HepG2 (cell line): ENCODE results near the gene CLEC14A. TPM values are rescaled to one million over a fixed set of nuclear protein-coding genes. Genes with fewer than 3 reads are reported as not detected.

ENCODE experiments used
- ATAC-seq: fragments of 200-7000 bp; cut with Tn5 transposase; 3 replicates; pipeline ENCODE4 v1.9.1; 2020; ENCODE audit warnings: mild to moderate bottlenecking, moderate library complexity
- BruUV-seq: library from RNA; stranded (reverse); fragments of 400-500 nt; replicated peaks from 2 replicates; lab custom pipeline; 2021; lab: Mats Ljungman, UMichigan
- CTCF ChIA-PET: fragments of 300-600 bp; formaldehyde crosslinking; extraction: SDS; loops from one replicate; lab custom pipeline; 2021; ENCODE audit warnings: low total read pairs, inconsistent platforms, low intra/inter-chr PET ratio; lab: Yijun Ruan, JAX
- POLR2A ChIA-PET: fragments of 350-600 bp; sonication (Branson Sonifier 250); formaldehyde crosslinking; loops from one replicate; lab custom pipeline; 2020; ENCODE audit warnings: antibody characterized with exemption, inconsistent platforms; lab: Yijun Ruan, JAX
- DNase-seq: peaks from one replicate; pipeline ENCODE4 v3.0.0-alpha.2; 2015; ENCODE audit warnings: low spot score
- FAIRE-seq: peaks from 3 replicates; lab custom pipeline; 2011; peaks lifted over from hg19 to GRCh38; lab: Jason Lieb, UNC
- H2AFZ ChIP-seq: one replicate; pipeline ENCODE4 v1.6.1; 2011; ENCODE audit warnings: low read length, inconsistent platforms
- H3K27ac ChIP-seq: fragments of 300-600 bp; 3 replicates; pipeline ENCODE4 v1.8.0; 2011; ENCODE audit warnings: mixed run types, mild to moderate bottlenecking, mixed read lengths, low read length, inconsistent platforms; ENCODE audit not compliant: insufficient read depth; ENCODE audit errors: extremely low read length
- H3K27me3 ChIP-seq, 2 experiments: fragments of 200-600 bp in 1 of 2; 2 replicates in 1 of 2; 3 replicates in 1 of 2; pipeline versions ENCODE4 v1.6.0 to v1.8.0; 2011; ENCODE audit warnings: low read length in 2 of 2, mild to moderate bottlenecking in 2 of 2, moderate library complexity in 2 of 2, inconsistent platforms in 1 of 2; ENCODE audit not compliant: insufficient read depth in 2 of 2, control insufficient read depth in 1 of 2
- H3K36me3 ChIP-seq, 2 experiments: fragments of 200-600 bp in 1 of 2; replicated peaks in 1 of 2; 2 replicates in 1 of 2; 3 replicates in 1 of 2; pipeline versions ENCODE4 v1.5.1 to v1.8.0; 2011; ENCODE audit warnings: low read length in 2 of 2, inconsistent platforms in 1 of 2; ENCODE audit not compliant: insufficient read depth in 2 of 2, control insufficient read depth in 1 of 2
- H3K4me1 ChIP-seq: 2 replicates; pipeline ENCODE4 v1.5.1; 2012; ENCODE audit warnings: low read length, inconsistent platforms; ENCODE audit not compliant: insufficient read depth
- H3K4me2 ChIP-seq: 2 replicates; pipeline ENCODE4 v1.6.0; 2011; ENCODE audit warnings: low read depth, low read length, inconsistent platforms
- H3K4me3 ChIP-seq, 3 experiments: fragments of 200-600 bp in 1 of 3; sonication (generic), shearing (Covaris generic) in 1 of 3; replicated peaks in 1 of 3; 2 replicates each; pipeline ENCODE4 v1.5.1; 2011 to 2016; ENCODE audit warnings: low read length in 3 of 3, inconsistent platforms in 2 of 3, low read depth in 2 of 3, mild to moderate bottlenecking in 2 of 3, control low read depth in 1 of 3, mixed read lengths in 1 of 3; ENCODE audit not compliant: insufficient read depth in 1 of 3
- H3K79me2 ChIP-seq: one replicate; pipeline ENCODE4 v1.6.1; 2011; ENCODE audit warnings: low read length, inconsistent platforms; ENCODE audit not compliant: insufficient read depth
- H3K9ac ChIP-seq: 2 replicates; pipeline ENCODE4 v1.6.0; 2011; ENCODE audit warnings: mild to moderate bottlenecking, low read depth, low read length, inconsistent platforms; ENCODE audit not compliant: insufficient read depth
- H3K9me3 ChIP-seq: 2 replicates; pipeline ENCODE4 v1.5.1; 2012; ENCODE audit warnings: mild to moderate bottlenecking, low read length
- H4K20me1 ChIP-seq: 2 replicates; pipeline ENCODE4 v1.6.0; 2011; ENCODE audit warnings: inconsistent platforms, mild to moderate bottlenecking, low read length, moderate library complexity; ENCODE audit not compliant: insufficient read depth
- MATR3 ChIP-seq: sonication (generic); formaldehyde crosslinking; IDR thresholded peaks from 2 replicates; pipeline ENCODE4 v1.4.0; 2020; ENCODE audit warnings: missing genetic modification reagents
- TARDBP ChIP-seq: sonication (generic); formaldehyde crosslinking; IDR thresholded peaks from 2 replicates; pipeline ENCODE4 v1.8.0; 2022; ENCODE audit warnings: mild to moderate bottlenecking, missing genetic modification reagents
- WGBS: methylation state at CpG from one replicate; pipeline ENCODE4 v1.1.6; 2017; ENCODE audit warnings: low lambda C conversion rate; 5-methylcytosine and 5-hydroxymethylcytosine counted together
- in situ Hi-C: cut with HindIII; loops from 2 replicates; pipeline ENCODE4 v1.10.0; 2017; ENCODE audit warnings: low pct_unique_long_range_greater_than_20kb; ENCODE audit not compliant: extremely low pct_ligation_motif_present
- intact Hi-C: fragments of 100-400 bp; cut with micrococcal nuclease; formaldehyde crosslinking; loops from one replicate; pipeline ENCODE4 v1.10.0; 2022; ENCODE audit not compliant: unreplicated experiment
- polyA plus RNA-seq, 8 experiments: library from polyadenylated mRNA; depleted of rRNA in 3 of 8; stranded (reverse) in 7 of 8; unstranded in 1 of 8; fragments of >200 nt; fragmentation: Illumina TruSeq in 4 of 8; extraction: Trizol in 4 of 8; gene quantifications; 2 replicates each; pipeline versions ENCODE4 v1.2.1 to v1.2.3, GENCODE V29; 2011 to 2016; ENCODE audit warnings: low read depth in 4 of 8, missing spikeins in 1 of 8, mixed read lengths in 1 of 8; ENCODE audit not compliant: insufficient read depth in 1 of 8
- total RNA-seq, 5 experiments: library from RNA; depleted of rRNA; stranded (reverse); fragments of >200 nt; fragmentation: Illumina TruSeq; extraction: Trizol; gene quantifications; 2 replicates each; pipeline ENCODE4 v1.2.3, GENCODE V29; 2016; ENCODE audit warnings: low read depth in 1 of 5
- TF ChIP-seq, protein P1 (sequence below): sonication (generic); formaldehyde crosslinking; IDR thresholded peaks from 2 replicates; pipeline ENCODE4 v1.4.0; 2020; ENCODE audit warnings: mild to moderate bottlenecking, missing genetic modification reagents

Gene CLEC14A
- total and polyA plus RNA-seq, 2 of the 13 experiments (the other 11 are each of a cell fraction or from before 2014, with no cell fraction given), result not detected

DNA sequence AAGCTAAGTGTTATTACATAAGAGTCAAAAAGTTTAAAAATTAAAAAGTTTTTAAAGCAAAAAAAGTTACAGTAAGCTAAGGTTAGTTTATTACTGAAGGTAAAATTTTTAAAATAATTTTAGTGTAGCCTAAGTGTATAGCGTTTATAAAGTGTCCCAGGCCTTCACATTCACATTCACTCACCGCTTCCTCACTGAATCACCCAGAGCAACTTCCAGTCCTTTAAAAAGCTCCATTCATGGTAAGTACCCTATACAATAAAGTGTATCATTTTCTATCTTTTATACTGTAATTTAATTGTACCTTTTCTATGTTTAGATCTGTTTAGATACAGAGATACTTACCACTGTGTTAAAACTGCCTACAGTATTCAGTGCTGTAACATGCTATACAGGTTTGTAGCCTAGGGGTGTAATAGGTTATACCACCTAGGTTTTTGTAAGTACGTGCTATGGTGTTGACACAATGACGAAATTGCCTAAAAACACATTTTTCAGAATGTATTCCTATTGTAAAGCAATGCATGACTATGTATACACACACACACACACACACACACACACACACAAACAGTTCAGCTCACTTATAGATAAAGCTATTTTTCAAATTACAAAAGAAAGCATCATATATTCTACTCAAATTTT is 3.7 kb downstream of the CLEC14A start:
- POLR2A ChIA-PET, result no interaction called here
- H3K79me2 ChIP-seq, result no peaks in the 10 kb centered on the region
- TF ChIP-seq, protein P1, sequence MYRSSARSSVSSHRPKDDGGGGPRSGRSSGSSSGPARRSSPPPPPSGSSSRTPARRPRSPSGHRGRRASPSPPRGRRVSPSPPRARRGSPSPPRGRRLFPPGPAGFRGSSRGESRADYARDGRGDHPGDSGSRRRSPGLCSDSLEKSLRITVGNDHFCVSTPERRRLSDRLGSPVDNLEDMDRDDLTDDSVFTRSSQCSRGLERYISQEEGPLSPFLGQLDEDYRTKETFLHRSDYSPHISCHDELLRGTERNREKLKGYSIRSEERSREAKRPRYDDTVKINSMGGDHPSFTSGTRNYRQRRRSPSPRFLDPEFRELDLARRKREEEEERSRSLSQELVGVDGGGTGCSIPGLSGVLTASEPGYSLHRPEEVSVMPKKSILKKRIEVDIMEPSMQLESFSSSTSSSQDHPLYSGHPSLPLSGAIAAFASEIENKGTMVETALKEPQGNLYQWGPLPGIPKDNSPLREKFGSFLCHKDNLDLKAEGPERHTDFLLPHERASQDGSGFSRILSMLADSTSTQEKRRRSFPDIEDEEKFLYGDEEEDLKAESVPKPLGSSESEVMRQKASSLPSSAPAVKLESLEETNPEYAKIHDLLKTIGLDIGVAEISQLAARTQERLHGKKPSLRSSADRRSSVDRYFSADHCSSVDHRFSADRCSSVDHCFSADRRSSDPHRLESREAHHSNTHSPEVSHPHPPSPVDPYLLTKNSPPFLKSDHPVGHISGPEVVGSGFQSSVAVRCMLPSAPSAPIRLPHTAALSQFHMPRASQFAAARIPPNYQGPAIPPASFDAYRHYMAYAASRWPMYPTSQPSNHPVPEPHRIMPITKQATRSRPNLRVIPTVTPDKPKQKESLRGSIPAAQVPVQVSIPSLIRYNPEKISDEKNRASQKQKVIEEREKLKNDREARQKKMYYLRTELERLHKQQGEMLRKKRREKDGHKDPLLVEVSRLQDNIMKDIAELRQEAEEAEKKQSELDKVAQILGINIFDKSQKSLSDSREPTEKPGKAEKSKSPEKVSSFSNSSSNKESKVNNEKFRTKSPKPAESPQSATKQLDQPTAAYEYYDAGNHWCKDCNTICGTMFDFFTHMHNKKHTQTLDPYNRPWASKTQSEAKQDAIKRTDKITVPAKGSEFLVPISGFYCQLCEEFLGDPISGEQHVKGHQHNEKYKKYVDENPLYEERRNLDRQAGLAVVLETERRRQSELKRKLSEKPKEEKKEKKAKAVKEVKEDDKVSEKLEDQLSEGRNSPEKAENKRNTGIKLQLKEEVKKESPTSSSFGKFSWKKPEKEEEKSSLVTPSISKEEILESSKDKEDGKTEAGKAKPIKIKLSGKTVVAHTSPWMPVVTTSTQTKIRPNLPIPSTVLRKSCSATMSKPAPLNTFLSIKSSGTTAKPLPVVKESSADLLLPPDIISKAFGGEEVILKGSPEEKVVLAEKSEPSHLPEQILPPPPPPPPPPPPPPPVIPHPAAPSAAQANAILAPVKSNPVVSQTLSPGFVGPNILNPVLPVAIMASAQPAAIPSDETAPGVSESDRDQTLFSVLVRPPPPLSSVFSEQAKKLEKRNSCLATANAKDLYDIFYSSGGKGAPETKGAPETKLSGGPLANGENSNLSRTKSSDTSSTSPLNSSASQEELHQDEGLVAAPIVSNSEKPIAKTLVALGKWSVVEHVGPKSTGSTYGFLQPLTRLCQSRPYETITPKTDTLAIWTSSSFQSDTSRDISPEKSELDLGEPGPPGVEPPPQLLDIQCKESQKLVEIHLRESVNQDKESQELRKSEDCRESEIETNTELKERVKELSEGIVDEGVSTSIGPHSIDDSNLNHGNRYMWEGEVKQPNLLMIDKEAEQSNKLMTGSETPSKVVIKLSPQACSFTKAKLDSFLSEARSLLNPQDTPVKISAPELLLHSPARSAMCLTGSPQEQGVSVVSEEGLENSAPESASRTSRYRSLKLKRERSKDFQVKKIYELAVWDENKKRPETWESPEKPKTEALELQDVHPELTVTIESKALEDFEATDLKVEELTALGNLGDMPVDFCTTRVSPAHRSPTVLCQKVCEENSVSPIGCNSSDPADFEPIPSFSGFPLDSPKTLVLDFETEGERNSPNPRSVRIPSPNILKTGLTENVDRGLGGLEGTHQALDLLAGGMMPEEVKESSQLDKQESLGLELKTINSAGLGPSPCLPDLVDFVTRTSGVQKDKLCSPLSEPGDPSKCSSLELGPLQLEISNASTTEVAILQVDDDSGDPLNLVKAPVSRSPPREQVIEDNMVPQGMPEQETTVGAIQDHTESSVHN (CRISPR knock-in tag), result no peak
- TF ChIP-seq TARDBP (CRISPR knock-in tag), result no peak
- no peak for TF ChIP-seq MATR3 (CRISPR knock-in tag)

More for the DNA sequence above, 3.7 kb downstream of the CLEC14A start:
- ATAC-seq (no peak), DNase-seq (no peak), FAIRE-seq (no peak)
- Histone ChIP-seq H3K9ac (no peak overlapping the region), H3K27ac (no peak overlapping the region), H3K4me3 (no peak overlapping the region), H3K4me2 (no peak overlapping the region), H3K27me3 (no peaks in the 10 kb centered on the region), H4K20me1 (no peaks in the 10 kb centered on the region), H3K36me3 (no peaks in the 10 kb centered on the region), H3K4me1 (no peaks in the 10 kb centered on the region), H3K9me3 (no peaks in the 10 kb centered on the region), H2AFZ (no peak overlapping the region)
- in situ Hi-C loops, result no loop called here
- BruUV-seq, result no TSS peak
- intact Hi-C loops, result no loop called here
- CTCF ChIA-PET, result no interaction called here
- WGBS, result 3% methylated on average over 4 of the region's 4 CpGs
